SK-N-SH (cell line): ENCODE data around the gene TNFRSF11A. TPM values are rescaled to one million over a fixed set of nuclear protein-coding genes. Genes with fewer than 3 reads are reported as not detected.

ENCODE experiments used
- CTCF ChIA-PET: fragments of 300-600, 350-600 bp; formaldehyde crosslinking; extraction: SDS; loops from one replicate; lab custom pipeline; 2021; lab: Yijun Ruan, JAX
- POLR2A ChIA-PET: fragments of 350-600 bp; sonication (Branson Sonifier 250); formaldehyde crosslinking; extraction: SDS; loops from one replicate; lab custom pipeline; 2020; ENCODE audit warnings: antibody characterized with exemption, inconsistent platforms; lab: Yijun Ruan, JAX
- DNase-seq: peaks from one replicate; pipeline ENCODE4 v3.0.0; 2012
- H2AFZ ChIP-seq: fragments of 200-600 bp; sonication (generic); 2 replicates; pipeline ENCODE4 v1.8.1; 2016; ENCODE audit warnings: antibody characterized with exemption, mild to moderate bottlenecking, low read depth
- H3F3A ChIP-seq: fragments of 200-600 bp; sonication (generic); replicated peaks from 2 replicates; pipeline ENCODE3; 2016; ENCODE audit warnings: antibody characterized with exemption, mild to moderate bottlenecking; ENCODE audit not compliant: insufficient read depth
- H3K27ac ChIP-seq, 2 experiments: fragments of 200-500 bp in 1 of 2; fragments of 200-600 bp in 1 of 2; sonication (Bioruptor generic) in 1 of 2; sonication (generic), shearing (Covaris generic) in 1 of 2; 2 replicates each; pipeline versions ENCODE4 v1.5.1 to v1.6.1; 2014 to 2016; ENCODE audit warnings: low read depth in 2 of 2, inconsistent platforms in 1 of 2, low read length in 1 of 2, mild to moderate bottlenecking in 1 of 2, mixed read lengths in 1 of 2
- H3K27me3 ChIP-seq: fragments of 200-600 bp; sonication (generic), shearing (Covaris generic); 2 replicates; pipeline ENCODE4 v1.6.1; 2016; ENCODE audit warnings: mixed run types; ENCODE audit not compliant: insufficient read depth
- H3K36me3 ChIP-seq, 2 experiments: fragments of 200-500 bp in 1 of 2; fragments of 200-600 bp in 1 of 2; sonication (Bioruptor generic) in 1 of 2; sonication (generic) in 1 of 2; replicated peaks in 1 of 2; 2 replicates each; pipeline versions ENCODE3 to v1.5.1; 2014 to 2016; ENCODE audit warnings: low read length in 1 of 2, mild to moderate bottlenecking in 1 of 2; ENCODE audit not compliant: insufficient read depth in 2 of 2, control insufficient read depth in 1 of 2
- H3K4me1 ChIP-seq, 2 experiments: fragments of 200-500 bp in 1 of 2; fragments of 200-600 bp in 1 of 2; sonication (Bioruptor generic) in 1 of 2; sonication (generic), shearing (Covaris generic) in 1 of 2; 2 replicates each; pipeline versions ENCODE4 v1.5.1 to v1.6.1; 2014 to 2016; ENCODE audit warnings: low read depth in 1 of 2, low read length in 1 of 2, mixed run types in 1 of 2; ENCODE audit not compliant: insufficient read depth in 2 of 2, control insufficient read depth in 1 of 2
- H3K4me2 ChIP-seq: fragments of 200-600 bp; sonication (generic), shearing (Covaris generic); 2 replicates; pipeline ENCODE4 v1.6.1; 2017; ENCODE audit warnings: mixed run types
- H3K4me3 ChIP-seq, 2 experiments: fragments of 200-500 bp in 1 of 2; fragments of 200-600 bp in 1 of 2; sonication (Bioruptor generic) in 1 of 2; sonication (generic), shearing (Covaris generic) in 1 of 2; 2 replicates each; pipeline versions ENCODE4 v1.5.1 to v1.8.1; 2014 to 2016; ENCODE audit warnings: low read depth in 2 of 2, inconsistent platforms in 1 of 2, low read length in 1 of 2, mild to moderate bottlenecking in 1 of 2, mixed read lengths in 1 of 2, moderate library complexity in 1 of 2
- H3K79me2 ChIP-seq: fragments of 200-600 bp; sonication (generic); 2 replicates; pipeline ENCODE4 v1.8.1; 2017; ENCODE audit warnings: mild to moderate bottlenecking; ENCODE audit not compliant: insufficient read depth
- H3K9ac ChIP-seq: fragments of 200-600 bp; sonication (generic); 2 replicates; pipeline ENCODE4 v1.6.1; 2017; ENCODE audit warnings: mixed run types
- H3K9me2 ChIP-seq: fragments of 200-600 bp; sonication (generic); 2 replicates; pipeline ENCODE4 v1.6.1; 2017; ENCODE audit warnings: mixed run types
- H3K9me3 ChIP-seq: fragments of 200-600 bp; sonication (generic); 2 replicates; pipeline ENCODE4 v1.6.1; 2017; ENCODE audit warnings: mixed run types, mild to moderate bottlenecking, moderate library complexity
- H4K20me1 ChIP-seq: fragments of 200-600 bp; sonication (generic); 2 replicates; pipeline ENCODE4 v1.6.1; 2017; ENCODE audit warnings: mild to moderate bottlenecking, mixed run types; ENCODE audit not compliant: insufficient read depth
- CTCF ChIP-seq: fragments of 200-600 bp; sonication (generic); IDR thresholded peaks from 2 replicates; pipeline ENCODE4 v1.6.1; 2017; ENCODE audit warnings: antibody characterized with exemption, mild to moderate bottlenecking, moderate library complexity
- FOXJ3 ChIP-seq: sonication (generic); formaldehyde crosslinking; IDR thresholded peaks from 2 replicates; pipeline ENCODE4 v1.5.1; 2020; ENCODE audit warnings: mild to moderate bottlenecking, missing genetic modification reagents
- FOXM1 ChIP-seq: IDR thresholded peaks from 2 replicates; pipeline ENCODE4 v1.4.0; 2012; ENCODE audit warnings: low read depth, mild to moderate bottlenecking
- GATA2 ChIP-seq: sonication (generic); formaldehyde crosslinking; IDR thresholded peaks from 2 replicates; pipeline ENCODE4 v1.5.0; 2020; ENCODE audit warnings: mild to moderate bottlenecking, missing genetic modification reagents
- IRF3 ChIP-seq: fragments of 150-350 bp; IDR thresholded peaks from 2 replicates; pipeline ENCODE4 v1.6.1; 2016; ENCODE audit warnings: mild to moderate bottlenecking, low read depth, low read length
- MXI1 ChIP-seq: IDR thresholded peaks from 2 replicates; pipeline ENCODE4 v1.6.1; 2012; ENCODE audit warnings: mild to moderate bottlenecking, low read depth, low read length, improper control_type of control experiment
- POLR2AphosphoS5 ChIP-seq: IDR thresholded peaks from 2 replicates; pipeline ENCODE4 v1.6.1; 2012; ENCODE audit warnings: low read depth, low read length
- REST ChIP-seq: IDR thresholded peaks from 2 replicates; pipeline ENCODE4 v1.6.1; 2012; ENCODE audit warnings: mild to moderate bottlenecking, low read depth, low read length, moderate library complexity
- TAF1 ChIP-seq: IDR thresholded peaks from 2 replicates; pipeline ENCODE4 v1.6.1; 2012; ENCODE audit warnings: low read depth, mild to moderate bottlenecking, low read length, moderate library complexity, borderline replicate concordance
- USF2 ChIP-seq: fragments of 150-350 bp; IDR thresholded peaks from 2 replicates; pipeline ENCODE4 v1.6.1; 2017; ENCODE audit warnings: antibody characterized with exemption, low read length, low read depth, borderline replicate concordance
- ZBTB33 ChIP-seq: IDR thresholded peaks from 2 replicates; pipeline ENCODE4 v1.4.0; 2012; ENCODE audit warnings: low read depth, borderline replicate concordance
- WGBS: methylation state at CpG from one replicate; pipeline ENCODE4 v1.1.6; 2017; ENCODE audit warnings: low lambda C conversion rate; 5-methylcytosine and 5-hydroxymethylcytosine counted together
- polyA plus RNA-seq, 3 experiments: library from polyadenylated mRNA; depleted of rRNA; stranded (reverse); fragments of >200 nt; gene quantifications; 2 replicates each; pipeline ENCODE4 v1.2.3, GENCODE V29; 2012
- small RNA-seq, 7 experiments: library from RNA; depleted of rRNA; stranded (forward); fragments of <200 nt; gene quantifications; one replicate each; pipeline ENCODE3, GENCODE V24; 2012

Gene TNFRSF11A
- polyA plus RNA-seq, 1 of the 3 experiments (the other 2 are of a cell fraction): 5.1 TPM

GRCh38 chr18:62438402-62438801 is 113.3 kb downstream of the TNFRSF11A start (continued):
- TF ChIP-seq USF2: no peak

GRCh38 chr18:62438866-62439265 is 113.8 kb downstream of the TNFRSF11A start:
- no peak overlapping the region for H2AFZ ChIP-seq
- no peak overlapping the region for H3K9ac ChIP-seq
- H3K4me1 ChIP-seq: peaks cover 10 to 16% of the 10 kb centered on the region in 2 experiments; a peak in 2 of 4 replicates
- no peak overlapping the region for H3K4me2 ChIP-seq
- no peak for DNase-seq
- H3K9me2 ChIP-seq: no peaks in the 10 kb centered on the region
- H3K9me3 ChIP-seq: no peaks in the 10 kb centered on the region
- H3K27ac ChIP-seq: no peak overlapping the region
- no peaks in the 10 kb centered on the region for H3F3A ChIP-seq
- H3K79me2 ChIP-seq: no peaks in the 10 kb centered on the region
- ChIA-PET CTCF (no interaction called here), POLR2A (no interaction called here)
- H3K36me3 ChIP-seq: no peaks in the 10 kb centered on the region
- no peaks in the 10 kb centered on the region for H4K20me1 ChIP-seq
- 81% methylated on average over 5 of the region's 8 CpGs for WGBS
- H3K27me3 ChIP-seq: no peaks in the 10 kb centered on the region
- TF ChIP-seq CTCF (no peak), REST (no peak), FOXM1 (no peak), TAF1 (no peak), POLR2AphosphoS5 (no peak), GATA2 (CRISPR knock-in tag) (no peak), MXI1 (no peak), IRF3 (no peak), ZBTB33 (no peak), FOXJ3 (CRISPR knock-in tag) (no peak)
- no peak overlapping the region for H3K4me3 ChIP-seq

Small RNA genes lying within 50 kb of the gene (small RNA-seq; reads per million reads assigned to genes)
- gene AC100843.2 (0 reads per million in 7 experiments), gene RF00019 (0 reads per million in 7 experiments)

Other genes with a start within 250 kb of the TNFRSF11A start
- gene PIGN, start 138.3 kb upstream of the TNFRSF11A start, polyA plus RNA-seq (2012; rRNA removed): 6.1 and 10.4 TPM in 2 replicates
- gene RELCH, start 138.1 kb upstream of the TNFRSF11A start, polyA plus RNA-seq (2012; rRNA removed): 7.4 and 11.0 TPM in 2 replicates
- 6.7 and 7.3 TPM in 2 replicates for gene ZCCHC2, start 197.7 kb downstream of the TNFRSF11A start, polyA plus RNA-seq (2012; rRNA removed)